Transverse colon (tissue), 4 donors: Measurements from ENCODE around the gene CACNA1C. TPM values are rescaled to one million over a fixed set of nuclear protein-coding genes. Genes with fewer than 3 reads are reported as not detected.

Experiments
- DNase-seq: peaks from one replicate; pipeline ENCODE4 v3.0.0-alpha.2; 2019
- H3K27ac ChIP-seq, 4 donors: fragments of 200-600 bp; sonication (generic); 2 replicates each; pipeline ENCODE4 v1.5.1; 2016 to 2018; ENCODE audit warnings: inconsistent platforms in 4 of 4
- H3K27me3 ChIP-seq: fragments of 200-600 bp; sonication (generic); 2 replicates; pipeline ENCODE4 v1.5.1; 2017; ENCODE audit warnings: inconsistent platforms
- H3K36me3 ChIP-seq, 4 donors: fragments of 200-600 bp; sonication (generic); 2 replicates each; pipeline ENCODE4 v1.5.1; 2017 to 2019; ENCODE audit warnings: inconsistent platforms in 4 of 4
- H3K4me1 ChIP-seq, 4 donors: fragments of 200-600 bp; sonication (generic); 2 replicates each; pipeline ENCODE4 v1.5.1; 2017 to 2020; ENCODE audit warnings: inconsistent platforms in 4 of 4
- H3K4me3 ChIP-seq, 4 donors: fragments of 200-600 bp; sonication (generic); 1 replicate in 1 of 4; 2 replicates in 3 of 4; pipeline versions ENCODE4 v1.5.1 to v1.6.1; 2017 to 2019; ENCODE audit warnings: inconsistent platforms in 4 of 4
- H3K9me3 ChIP-seq, 2 donors: fragments of 200-600 bp; sonication (generic); 2 replicates each; pipeline ENCODE4 v1.5.1; 2017 to 2019; ENCODE audit warnings: inconsistent platforms in 2 of 2
- CTCF ChIP-seq, 5 experiments: fragments of 200-600 bp in 3 of 5; fragments of 450-650 bp in 2 of 5; sonication (generic) in 3 of 5; IDR thresholded peaks; 1 replicate in 2 of 5; 2 replicates in 3 of 5; pipeline ENCODE4 v1.5.1; 2016 to 2017; ENCODE audit warnings: antibody characterized with exemption in 5 of 5, inconsistent platforms in 3 of 5, mild to moderate bottlenecking in 2 of 5, moderate library complexity in 1 of 5
- EP300 ChIP-seq: sonication (generic); formaldehyde crosslinking; IDR thresholded peaks from one replicate; pipeline ENCODE4 v1.6.1; 2017; ENCODE audit warnings: antibody characterized with exemption, low read depth
- POLR2A ChIP-seq: fragments of 450-650 bp; IDR thresholded peaks from one replicate; pipeline ENCODE4 v1.6.1; 2016; ENCODE audit warnings: antibody characterized with exemption, mild to moderate bottlenecking, moderate library complexity
- POLR2AphosphoS5 ChIP-seq, 3 donors: sonication (generic); formaldehyde crosslinking; IDR thresholded peaks; one replicate each; pipeline ENCODE4 v1.6.1; 2016; ENCODE audit warnings: antibody characterized with exemption in 3 of 3
- WGBS, 2 donors: methylation state at CpG; one replicate each; pipeline ENCODE4 v1.1.5; 2018; ENCODE audit warnings: low coverage in 1 of 2; 5-methylcytosine and 5-hydroxymethylcytosine counted together
- in situ Hi-C, 4 donors: fragments of 200-750 bp; cut with MboI; loops; one replicate each; pipeline versions ENCODE4 v1.15.0 to v1.15.1; 2017; ENCODE audit warnings: low sequenced_read_pairs in 3 of 4, low pct_ligation_motif_present in 1 of 4, low pct_unique_long_range_greater_than_20kb in 1 of 4
- intact Hi-C: fragments of 100-400 bp; cut with DNase I; formaldehyde crosslinking; loops from one replicate; pipeline ENCODE4 v1.15.1; 2023; ENCODE audit warnings: low total_unique reads
- total RNA-seq, 4 donors: library from RNA; depleted of rRNA; stranded (reverse); fragments of >200 nt; gene quantifications; one replicate each; pipeline ENCODE4 v1.1.0, GENCODE V29; 2016

Gene CACNA1C
- total RNA-seq, 4 donors from 2014 or later = 18.8 to 35.2 (median 24.8) TPM

GRCh38 chr12:2589381-2589780 lies 536.6 kb downstream of the CACNA1C start:
- Histone ChIP-seq H3K27me3 (no peaks in the 10 kb centered on the region), H3K9me3 (peaks cover 0 to 8% of the 10 kb centered on the region in 2 donors), H3K36me3 (peaks cover 0 to 9% (median 0%) of the 10 kb centered on the region in 4 donors), H3K4me3 (no peak overlapping the region), H3K4me1 (peaks cover 0 to 18% (median 9%) of the 10 kb centered on the region in 4 donors), H3K27ac (no peak overlapping the region)
- in situ Hi-C loops (loop anchor here in 3 of 4 donors (10.0 to 25.0 kb wide), 2 partner anchors 527 to 535 kb away; partner anchors contain the start of gene CACNA1C (in 3 of the 3)), intact Hi-C loops (loop anchor here (10.0 kb wide), 3 partner anchors 535 to 795 kb away; partner anchors contain the start of gene CACNA1C)
- whole genome bisulfite sequencing, 2 donors = 96% methylated on average over 11 of the region's 11 CpGs; no CpG with 5 or more reads in 1 of the 2 donors
- TF ChIP-seq CTCF (IDR thresholded peaks at IDR 0.05) (no peak), POLR2AphosphoS5 (IDR thresholded peaks at IDR 0.05) (no peak), EP300 (no peak), POLR2A (no peak)
- no peak for DNase-seq

GRCh38 chr12:2593045-2593444 lies 540.3 kb downstream of the CACNA1C start:
- no peak for TF ChIP-seq POLR2A
- TF ChIP-seq EP300 = no peak
- TF ChIP-seq CTCF (IDR thresholded peaks at IDR 0.05) = no peak
- TF ChIP-seq POLR2AphosphoS5 (IDR thresholded peaks at IDR 0.05) = no peak
- no peak for DNase-seq
- intact Hi-C loops = no loop called here
- Histone ChIP-seq H3K36me3 (peaks cover 0 to 9% (median 0%) of the 10 kb centered on the region in 4 donors), H3K27me3 (no peaks in the 10 kb centered on the region), H3K27ac (no peak overlapping the region), H3K4me3 (no peak overlapping the region), H3K9me3 (peaks cover 0 to 9% of the 10 kb centered on the region in 2 donors), H3K4me1 (no peaks in the 10 kb centered on the region)
- WGBS, 2 donors = 93% methylated on average over 5 of the region's 5 CpGs; no CpG with 5 or more reads in 1 of the 2 donors
- in situ Hi-C loops = loop anchor here in 2 of 4 donors (25.0 kb wide), 1 partner anchor 531 kb away; the partner anchor contains the start of gene CACNA1C (in 2 of the 2)

GRCh38 chr12:2596441-2596840 lies 543.7 kb downstream of the CACNA1C start:
- intact Hi-C loops = no loop called here
- in situ Hi-C loops = loop anchor here in 2 of 4 donors (25.0 kb wide), 1 partner anchor 534 kb away; the partner anchor contains the start of gene CACNA1C (in 2 of the 2)
- 88% methylated on average over 6 of the region's 6 CpGs; no CpG with 5 or more reads in 1 of the 2 donors for WGBS, 2 donors
- TF ChIP-seq POLR2A (no peak), EP300 (no peak), POLR2AphosphoS5 (IDR thresholded peaks at IDR 0.05) (no peak), CTCF (IDR thresholded peaks at IDR 0.05) (no peak)
- peaks cover 0 to 9% of the 10 kb centered on the region in 2 donors for H3K9me3 ChIP-seq
- no peaks in the 10 kb centered on the region for H3K4me1 ChIP-seq
- no peak for DNase-seq
- H3K27ac ChIP-seq = no peak overlapping the region
- H3K4me3 ChIP-seq = no peak overlapping the region
- H3K27me3 ChIP-seq = no peaks in the 10 kb centered on the region
- peaks cover 0 to 9% (median 0%) of the 10 kb centered on the region in 4 donors for H3K36me3 ChIP-seq

- H3K4me3 ChIP-seq = no peak overlapping the region
- in situ Hi-C loops = no loop called here
- WGBS, 2 donors = 88 to 100% methylated on average over 1 to 8 of the region's 8 CpGs
- no peaks in the 10 kb centered on the region for H3K36me3 ChIP-seq
- intact Hi-C loops = no loop called here
- DNase-seq = no peak
- H3K9me3 ChIP-seq = no peaks in the 10 kb centered on the region
- TF ChIP-seq POLR2A (no peak), CTCF (IDR thresholded peaks at IDR 0.05) (no peak), EP300 (no peak), POLR2AphosphoS5 (IDR thresholded peaks at IDR 0.05) (no peak)
- no peaks in the 10 kb centered on the region for H3K27me3 ChIP-seq
- H3K27ac ChIP-seq = no peak overlapping the region
- no peaks in the 10 kb centered on the region for H3K4me1 ChIP-seq
Observed at GRCh38 chr12:2605301-2605700, 552.5 kb downstream of the CACNA1C start.
